Measurements from ENCODE around the gene HJURP. TPM values are rescaled to one million over a fixed set of nuclear protein-coding genes. Genes with fewer than 3 reads are reported as not detected.
"Not testable (repeated sequence)": the region's sequence is repeated elsewhere in the genome, so short reads cannot be mapped to it uniquely, and the experiment has no call there.

Gene HJURP, protein sequence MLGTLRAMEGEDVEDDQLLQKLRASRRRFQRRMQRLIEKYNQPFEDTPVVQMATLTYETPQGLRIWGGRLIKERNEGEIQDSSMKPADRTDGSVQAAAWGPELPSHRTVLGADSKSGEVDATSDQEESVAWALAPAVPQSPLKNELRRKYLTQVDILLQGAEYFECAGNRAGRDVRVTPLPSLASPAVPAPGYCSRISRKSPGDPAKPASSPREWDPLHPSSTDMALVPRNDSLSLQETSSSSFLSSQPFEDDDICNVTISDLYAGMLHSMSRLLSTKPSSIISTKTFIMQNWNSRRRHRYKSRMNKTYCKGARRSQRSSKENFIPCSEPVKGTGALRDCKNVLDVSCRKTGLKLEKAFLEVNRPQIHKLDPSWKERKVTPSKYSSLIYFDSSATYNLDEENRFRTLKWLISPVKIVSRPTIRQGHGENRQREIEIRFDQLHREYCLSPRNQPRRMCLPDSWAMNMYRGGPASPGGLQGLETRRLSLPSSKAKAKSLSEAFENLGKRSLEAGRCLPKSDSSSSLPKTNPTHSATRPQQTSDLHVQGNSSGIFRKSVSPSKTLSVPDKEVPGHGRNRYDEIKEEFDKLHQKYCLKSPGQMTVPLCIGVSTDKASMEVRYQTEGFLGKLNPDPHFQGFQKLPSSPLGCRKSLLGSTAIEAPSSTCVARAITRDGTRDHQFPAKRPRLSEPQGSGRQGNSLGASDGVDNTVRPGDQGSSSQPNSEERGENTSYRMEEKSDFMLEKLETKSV
- total RNA-seq, result 10 to 100 TPM in 1 of 4 donors, not detected in 3; 13.0 TPM

DNA sequence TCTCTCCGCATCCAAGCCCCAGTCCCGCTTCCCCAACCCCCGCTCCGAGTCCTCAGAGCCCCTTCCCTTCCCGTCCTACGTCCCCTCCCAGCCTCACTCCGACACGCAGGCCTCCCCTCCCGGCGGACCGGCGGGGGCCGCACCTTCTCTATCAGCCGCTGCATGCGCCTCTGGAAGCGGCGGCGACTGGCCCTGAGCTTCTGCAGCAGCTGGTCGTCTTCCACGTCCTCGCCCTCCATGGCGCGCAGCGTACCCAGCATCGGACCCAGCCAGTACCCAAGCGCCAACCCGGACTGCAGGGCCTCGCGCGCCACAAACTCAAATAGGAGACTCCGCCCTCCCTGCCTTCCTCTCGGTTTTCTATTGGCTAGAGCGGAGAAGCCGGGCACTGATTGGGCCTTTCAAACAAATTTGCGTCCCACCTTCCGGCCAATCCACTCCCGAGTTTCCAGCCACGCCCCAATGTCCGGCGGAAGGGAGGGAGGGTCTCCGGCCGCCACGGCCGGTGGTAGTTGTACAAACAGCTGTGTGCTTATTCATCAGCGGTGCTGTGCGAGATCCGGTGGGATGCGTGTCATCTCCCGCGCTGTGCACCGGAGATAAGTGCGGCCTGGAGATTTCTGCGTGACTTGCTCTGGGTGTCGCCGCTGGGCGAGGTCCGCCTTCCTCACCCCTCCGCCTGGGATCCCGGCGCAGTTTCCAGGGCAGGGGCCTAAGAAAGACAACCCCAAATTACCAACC lies at the start of gene HJURP:
TSS of gene HJURP (minus strand) at position 295 of the 741 bp plus-strand sequence. CDS start at position 260, 35 bp downstream.
- peak within 1 kb of the TSS; percentile 38 to 68 for H3K27ac ChIP-seq
- peak; percentile 90 for DNase-seq
- H3K36me3 ChIP-seq, result no peaks in the 10 kb centered on the region
- TF ChIP-seq, protein P1, sequence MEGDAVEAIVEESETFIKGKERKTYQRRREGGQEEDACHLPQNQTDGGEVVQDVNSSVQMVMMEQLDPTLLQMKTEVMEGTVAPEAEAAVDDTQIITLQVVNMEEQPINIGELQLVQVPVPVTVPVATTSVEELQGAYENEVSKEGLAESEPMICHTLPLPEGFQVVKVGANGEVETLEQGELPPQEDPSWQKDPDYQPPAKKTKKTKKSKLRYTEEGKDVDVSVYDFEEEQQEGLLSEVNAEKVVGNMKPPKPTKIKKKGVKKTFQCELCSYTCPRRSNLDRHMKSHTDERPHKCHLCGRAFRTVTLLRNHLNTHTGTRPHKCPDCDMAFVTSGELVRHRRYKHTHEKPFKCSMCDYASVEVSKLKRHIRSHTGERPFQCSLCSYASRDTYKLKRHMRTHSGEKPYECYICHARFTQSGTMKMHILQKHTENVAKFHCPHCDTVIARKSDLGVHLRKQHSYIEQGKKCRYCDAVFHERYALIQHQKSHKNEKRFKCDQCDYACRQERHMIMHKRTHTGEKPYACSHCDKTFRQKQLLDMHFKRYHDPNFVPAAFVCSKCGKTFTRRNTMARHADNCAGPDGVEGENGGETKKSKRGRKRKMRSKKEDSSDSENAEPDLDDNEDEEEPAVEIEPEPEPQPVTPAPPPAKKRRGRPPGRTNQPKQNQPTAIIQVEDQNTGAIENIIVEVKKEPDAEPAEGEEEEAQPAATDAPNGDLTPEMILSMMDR (IDR thresholded peaks at IDR 0.05), result no peak
- TF ChIP-seq POLR2A (IDR thresholded peaks at IDR 0.05), result peak; percentile 30 to 44
- peak within 1 kb of the TSS; percentile 62 to 64 for H3K4me3 ChIP-seq
- H3K4me1 ChIP-seq, result peaks cover 0 to 7% of the 10 kb centered on the region in 2 donors
- no peaks in the 10 kb centered on the region for H3K9me3 ChIP-seq
- intact Hi-C loops (cut with DNase I; ENCODE audit: low total_unique reads), result no loop called here
- no peaks in the 10 kb centered on the region for H3K27me3 ChIP-seq

DNA sequence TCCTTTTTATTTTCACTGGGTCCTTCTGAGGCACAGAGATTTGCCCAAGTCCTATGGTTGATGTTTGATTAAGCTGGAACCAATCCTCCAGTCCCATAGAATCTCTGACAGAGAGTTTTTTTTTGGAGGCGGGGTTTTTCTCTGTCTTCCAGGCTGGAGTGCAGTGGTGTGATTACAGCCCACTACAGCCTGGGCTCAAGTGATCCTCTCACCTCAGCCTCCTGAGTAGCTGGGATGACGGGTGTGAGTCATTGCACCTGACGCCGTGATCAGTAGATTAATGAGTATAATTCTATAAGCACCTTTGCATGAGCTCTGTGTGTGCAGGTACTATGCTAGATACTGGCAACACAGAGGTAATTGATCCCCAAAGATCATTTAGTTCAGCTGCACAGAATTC lies 47.5 kb upstream of the HJURP start:
- no peak for TF ChIP-seq POLR2A (IDR thresholded peaks at IDR 0.05)
- TF ChIP-seq, protein P1 (IDR thresholded peaks at IDR 0.05), result no peak
- Histone ChIP-seq H3K27ac (no peak overlapping the region), H3K27me3 (no peaks in the 10 kb centered on the region), H3K9me3 (no peaks in the 10 kb centered on the region), H3K4me3 (no peak overlapping the region), H3K4me1 (no peaks in the 10 kb centered on the region), H3K36me3 (no peaks in the 10 kb centered on the region)
- intact Hi-C loops (cut with DNase I; ENCODE audit: low total_unique reads), result no loop called here
- DNase-seq, result no peak

DNA sequence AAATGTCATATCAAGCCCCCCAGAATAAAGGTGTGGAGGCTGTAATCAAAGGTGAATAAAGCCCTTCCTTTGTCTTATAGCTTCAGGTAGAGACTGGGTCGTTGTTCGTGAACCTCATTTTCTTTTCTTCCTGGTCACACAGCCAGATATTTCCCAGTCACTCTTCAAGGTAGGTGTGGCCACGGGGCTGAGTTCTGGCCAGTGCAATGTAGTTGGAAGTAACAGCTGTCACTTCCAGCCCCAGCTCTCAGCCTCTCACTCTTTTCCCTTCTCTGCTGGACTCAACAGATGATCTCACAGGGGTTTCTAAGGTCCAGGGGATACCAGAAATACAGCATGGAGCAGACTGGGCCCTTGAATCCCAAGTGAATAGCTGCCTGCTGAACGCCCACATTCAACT lies 47.0 kb upstream of the HJURP start:
- H3K27me3 ChIP-seq, result no peaks in the 10 kb centered on the region
- intact Hi-C loops (cut with DNase I; ENCODE audit: low total_unique reads), result no loop called here
- no peaks in the 10 kb centered on the region for H3K9me3 ChIP-seq
- H3K27ac ChIP-seq, result no peak overlapping the region
- no peaks in the 10 kb centered on the region for H3K4me1 ChIP-seq
- no peaks in the 10 kb centered on the region for H3K36me3 ChIP-seq
- TF ChIP-seq POLR2A (IDR thresholded peaks at IDR 0.05), result no peak
- TF ChIP-seq, protein P1 (IDR thresholded peaks at IDR 0.05), result no peak
- H3K4me3 ChIP-seq, result no peak overlapping the region
- DNase-seq, result no peak

DNA sequence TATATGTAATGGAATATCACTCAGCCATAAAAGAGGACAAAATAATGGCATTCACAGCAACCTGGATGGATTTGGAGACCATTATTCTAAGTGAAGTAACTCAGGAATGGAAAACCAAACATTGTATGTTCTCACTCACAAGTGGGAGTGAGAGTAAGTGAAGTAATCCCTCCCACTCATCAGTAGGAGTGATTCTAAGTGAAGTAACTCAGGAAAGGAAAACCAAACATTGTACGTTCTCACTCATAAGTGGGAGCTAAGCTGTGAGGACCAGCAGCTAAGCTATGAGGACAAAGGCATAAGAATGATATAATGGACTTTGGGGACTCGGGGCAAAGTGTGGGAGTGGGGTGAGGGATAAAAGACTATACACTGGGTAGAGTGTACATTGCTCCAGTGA lies 41.9 kb upstream of the HJURP start:
- H3K9me3 ChIP-seq; H3K4me1 ChIP-seq; H3K27me3 ChIP-seq; H3K36me3 ChIP-seq; intact Hi-C loops (cut with DNase I; ENCODE audit: low total_unique reads); DNase-seq; H3K27ac ChIP-seq; H3K4me3 ChIP-seq: not testable (repeated sequence)

DNA sequence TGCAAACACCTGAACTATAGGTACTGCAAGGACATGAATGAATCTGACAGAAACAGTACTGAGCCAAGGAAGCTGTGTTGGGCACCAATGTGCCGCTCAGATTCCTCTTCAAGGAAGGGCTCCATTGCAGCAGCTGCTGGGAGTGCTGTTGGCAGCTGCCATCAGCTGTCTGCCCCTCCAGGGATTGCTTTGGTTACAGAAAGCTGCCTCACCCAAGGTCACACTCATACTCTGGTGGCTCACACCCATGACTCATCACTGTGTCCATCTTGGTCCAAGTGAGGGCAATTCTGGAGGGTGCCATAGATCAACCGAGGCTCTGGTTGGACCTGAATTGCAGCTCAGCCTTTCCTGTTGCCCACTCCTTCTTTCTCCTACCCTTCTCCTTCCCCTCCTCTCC lies 38.5 kb upstream of the HJURP start:
- no peak for DNase-seq
- Histone ChIP-seq H3K27ac (no peak overlapping the region), H3K36me3 (no peaks in the 10 kb centered on the region), H3K4me3 (no peak overlapping the region), H3K4me1 (no peaks in the 10 kb centered on the region), H3K27me3 (no peaks in the 10 kb centered on the region), H3K9me3 (no peaks in the 10 kb centered on the region)
- intact Hi-C loops (cut with DNase I; ENCODE audit: low total_unique reads), result no loop called here
- TF ChIP-seq, protein P1 (IDR thresholded peaks at IDR 0.05), result no peak
- TF ChIP-seq POLR2A (IDR thresholded peaks at IDR 0.05), result no peak
